GM23338 (cell line): ENCODE measurements around the gene ANKS1B. TPM values are rescaled to one million over a fixed set of nuclear protein-coding genes. Genes with fewer than 3 reads are reported as not detected.

Experiments used
- ATAC-seq: fragments of 200-7000 bp; cut with Tn5 transposase; 3 replicates; pipeline ENCODE4 v1.9.1; 2020
- DNase-seq: peaks from one replicate; pipeline ENCODE4 v3.0.0-alpha.2; 2015; ENCODE audit warnings: low spot score
- H2AFZ ChIP-seq: fragments of 200-600 bp; sonication (generic); 2 replicates; pipeline ENCODE4 v1.8.0; 2016; ENCODE audit warnings: antibody characterized with exemption, mild to moderate bottlenecking, moderate library complexity
- H3F3A ChIP-seq: fragments of 200-600 bp; sonication (generic); replicated peaks from 2 replicates; pipeline ENCODE4 v1.8.0; 2017; ENCODE audit warnings: antibody characterized with exemption, mixed run types, low read depth
- H3K27ac ChIP-seq: fragments of 200-600 bp; sonication (generic); 2 replicates; pipeline ENCODE4 v1.6.1; 2016; ENCODE audit warnings: low read depth
- H3K27me3 ChIP-seq: fragments of 200-600 bp; sonication (generic); 2 replicates; pipeline ENCODE4 v1.8.0; 2016; ENCODE audit warnings: mild to moderate bottlenecking, mixed run types, moderate library complexity; ENCODE audit not compliant: insufficient read depth
- H3K36me3 ChIP-seq: fragments of 200-600 bp; sonication (generic); 2 replicates; pipeline ENCODE4 v1.8.0; 2016; ENCODE audit warnings: mild to moderate bottlenecking; ENCODE audit not compliant: insufficient read depth
- H3K4me1 ChIP-seq: fragments of 200-600 bp; sonication (generic); 2 replicates; pipeline ENCODE4 v1.8.0; 2016; ENCODE audit warnings: mild to moderate bottlenecking, moderate library complexity; ENCODE audit not compliant: insufficient read depth
- H3K4me2 ChIP-seq: fragments of 200-600 bp; sonication (generic); 2 replicates; pipeline ENCODE4 v1.7.1; 2017; ENCODE audit warnings: mixed run types
- H3K4me3 ChIP-seq: fragments of 200-600 bp; sonication (generic); 2 replicates; pipeline ENCODE4 v1.6.1; 2016; ENCODE audit warnings: mixed run types
- H3K79me2 ChIP-seq: fragments of 200-600 bp; sonication (generic); replicated peaks from 2 replicates; pipeline ENCODE4 v1.8.0; 2017; ENCODE audit warnings: mild to moderate bottlenecking; ENCODE audit not compliant: insufficient read depth
- H3K9me2 ChIP-seq: fragments of 200-600 bp; sonication (generic); 2 replicates; pipeline ENCODE4 v1.8.0; 2017; ENCODE audit not compliant: insufficient read depth
- H4K20me1 ChIP-seq: fragments of 200-600 bp; sonication (generic); replicated peaks from 2 replicates; pipeline ENCODE4 v1.8.0; 2017; ENCODE audit warnings: mild to moderate bottlenecking; ENCODE audit not compliant: insufficient read depth
- H3K27ac Mint-ChIP-seq: 2 replicates; pipeline ENCODE4 v1.8.0; 2020; ENCODE audit warnings: inconsistent platforms, mild to moderate bottlenecking, moderate library complexity, mixed read lengths
- H3K27me3 Mint-ChIP-seq: 3 replicates; pipeline ENCODE4 v1.8.0; 2022; ENCODE audit warnings: low read depth, mild to moderate bottlenecking, moderate library complexity, mixed read lengths, inconsistent platforms; ENCODE audit not compliant: insufficient read depth, poor library complexity
- H3K36me3 Mint-ChIP-seq: 3 replicates; pipeline ENCODE4 v1.8.0; 2021; ENCODE audit warnings: low read depth, mild to moderate bottlenecking, inconsistent platforms, moderate library complexity, mixed read lengths
- H3K4me1 Mint-ChIP-seq: 3 replicates; pipeline ENCODE4 v1.8.0; 2020; ENCODE audit warnings: mild to moderate bottlenecking, inconsistent platforms, mixed read lengths
- H3K4me3 Mint-ChIP-seq: 3 replicates; pipeline ENCODE4 v1.8.0; 2021; ENCODE audit warnings: moderate library complexity, mild to moderate bottlenecking, inconsistent platforms, mixed read lengths
- H3K9me3 Mint-ChIP-seq: 3 replicates; pipeline ENCODE4 v1.8.0; 2020; ENCODE audit warnings: moderate library complexity, mild to moderate bottlenecking, inconsistent platforms, mixed read lengths
- CREB1 ChIP-seq: fragments of 250-450 bp; sonication (Bioruptor Pico); IDR thresholded peaks from 2 replicates; pipeline ENCODE4 v1.5.0; 2020; ENCODE audit warnings: low read depth, mild to moderate bottlenecking, moderate library complexity
- EZH2 ChIP-seq: fragments of 200-600 bp; sonication (generic); IDR thresholded peaks from one replicate; pipeline ENCODE4 v1.8.0; 2017; ENCODE audit warnings: antibody characterized with exemption, mild to moderate bottlenecking, low read depth; ENCODE audit not compliant: unreplicated experiment
- JUNB ChIP-seq: IDR thresholded peaks from one replicate; pipeline ENCODE4 v1.6.1; 2016; ENCODE audit warnings: antibody characterized with exemption; ENCODE audit not compliant: unreplicated experiment
- POLR2AphosphoS5 ChIP-seq: IDR thresholded peaks from 2 replicates; pipeline ENCODE4 v1.6.1; 2016; ENCODE audit warnings: antibody characterized with exemption, low read depth
- STAT1 ChIP-seq: IDR thresholded peaks from one replicate; pipeline ENCODE4 v1.6.1; 2016; ENCODE audit warnings: antibody characterized with exemption; ENCODE audit not compliant: unreplicated experiment
- ZNF114 ChIP-seq: fragments of 250-450 bp; sonication (Bioruptor Pico); IDR thresholded peaks from 2 replicates; pipeline ENCODE4 v1.5.0; 2020; ENCODE audit warnings: mild to moderate bottlenecking, moderate library complexity
- ZNF331 ChIP-seq: fragments of 250-450 bp; sonication (Bioruptor Pico); IDR thresholded peaks from 2 replicates; pipeline ENCODE4 v1.5.0; 2020; ENCODE audit warnings: low read depth, mild to moderate bottlenecking, moderate library complexity
- polyA plus RNA-seq: library from polyadenylated mRNA; unstranded; fragments of >200 nt; fragmentation: Nextera tagmentation; extraction: Ambion mirVana; gene quantifications from 2 replicates; pipeline ENCODE4 v1.2.1, GENCODE V29; 2016
- total RNA-seq: library from RNA; depleted of rRNA; stranded (reverse); fragments of >200 nt; shearing (Covaris generic); gene quantifications from 2 replicates; pipeline ENCODE4 v1.2.3, GENCODE V29; 2014
- TF ChIP-seq, protein P1 (sequence below): fragments of 250-450 bp; sonication (Bioruptor Pico); IDR thresholded peaks from 2 replicates; pipeline ENCODE4 v1.5.0; 2020; ENCODE audit warnings: mild to moderate bottlenecking, moderate library complexity
- TF ChIP-seq, protein P2 (sequence below): IDR thresholded peaks from 2 replicates; pipeline ENCODE4 v1.6.1; 2016; ENCODE audit warnings: antibody characterized with exemption
- TF ChIP-seq, protein P3 (sequence below): IDR thresholded peaks from one replicate; pipeline ENCODE4 v1.6.1; 2018; ENCODE audit warnings: antibody characterized with exemption; ENCODE audit not compliant: unreplicated experiment
- TF ChIP-seq, protein P4 (sequence below), 2 experiments: fragments of 200-600 bp in 1 of 2; sonication (generic) in 1 of 2; conservative IDR thresholded peaks; 2 replicates each; pipeline versions ENCODE4 v1.5.1 to v1.6.1; 2016 to 2017; ENCODE audit warnings: antibody characterized with exemption in 2 of 2, low read depth in 2 of 2, mild to moderate bottlenecking in 2 of 2, moderate library complexity in 1 of 2

ANKS1B gene
- total and polyA plus RNA-seq, 2 experiments from 2014 or later: 4.3 to 5.8 TPM

GRCh38 chr12:99140017-99140720 lies 844.6 kb downstream of the ANKS1B start:
- Mint-ChIP-seq H3K36me3 (peaks cover 24% of the 10 kb centered on the region; the same call in 2 of the 3 replicates), H3K4me3 (no peak overlapping the region), H3K27ac (no peak overlapping the region), H3K4me1 (peaks cover 9% of the 10 kb centered on the region; the same call in 2 of the 3 replicates), H3K27me3 (no peaks in the 10 kb centered on the region), H3K9me3 (peaks cover 9% of the 10 kb centered on the region; the same call in 2 of the 3 replicates)
- ATAC-seq (no peak), DNase-seq (no peak)
- no peak overlapping the region for H3K4me3 ChIP-seq
- H4K20me1 ChIP-seq: no peaks in the 10 kb centered on the region
- H3K9me2 ChIP-seq: 0 out of 2 replicates have a peak, but pooled peaks cover 9% of the 10 kb centered on the region
- H3K36me3 ChIP-seq: 0 out of 2 replicates have a peak, but pooled peaks cover 4% of the 10 kb centered on the region
- H3K4me1 ChIP-seq: peaks cover 8% of the 10 kb centered on the region; the same call in 1 of the 2 replicates
- H3K27me3 ChIP-seq: no peaks in the 10 kb centered on the region
- no peaks in the 10 kb centered on the region for H3K79me2 ChIP-seq
- no peaks in the 10 kb centered on the region for H3F3A ChIP-seq
- no peak overlapping the region for H3K27ac ChIP-seq
- H3K4me2 ChIP-seq: no peak overlapping the region
- TF ChIP-seq, protein P1, sequence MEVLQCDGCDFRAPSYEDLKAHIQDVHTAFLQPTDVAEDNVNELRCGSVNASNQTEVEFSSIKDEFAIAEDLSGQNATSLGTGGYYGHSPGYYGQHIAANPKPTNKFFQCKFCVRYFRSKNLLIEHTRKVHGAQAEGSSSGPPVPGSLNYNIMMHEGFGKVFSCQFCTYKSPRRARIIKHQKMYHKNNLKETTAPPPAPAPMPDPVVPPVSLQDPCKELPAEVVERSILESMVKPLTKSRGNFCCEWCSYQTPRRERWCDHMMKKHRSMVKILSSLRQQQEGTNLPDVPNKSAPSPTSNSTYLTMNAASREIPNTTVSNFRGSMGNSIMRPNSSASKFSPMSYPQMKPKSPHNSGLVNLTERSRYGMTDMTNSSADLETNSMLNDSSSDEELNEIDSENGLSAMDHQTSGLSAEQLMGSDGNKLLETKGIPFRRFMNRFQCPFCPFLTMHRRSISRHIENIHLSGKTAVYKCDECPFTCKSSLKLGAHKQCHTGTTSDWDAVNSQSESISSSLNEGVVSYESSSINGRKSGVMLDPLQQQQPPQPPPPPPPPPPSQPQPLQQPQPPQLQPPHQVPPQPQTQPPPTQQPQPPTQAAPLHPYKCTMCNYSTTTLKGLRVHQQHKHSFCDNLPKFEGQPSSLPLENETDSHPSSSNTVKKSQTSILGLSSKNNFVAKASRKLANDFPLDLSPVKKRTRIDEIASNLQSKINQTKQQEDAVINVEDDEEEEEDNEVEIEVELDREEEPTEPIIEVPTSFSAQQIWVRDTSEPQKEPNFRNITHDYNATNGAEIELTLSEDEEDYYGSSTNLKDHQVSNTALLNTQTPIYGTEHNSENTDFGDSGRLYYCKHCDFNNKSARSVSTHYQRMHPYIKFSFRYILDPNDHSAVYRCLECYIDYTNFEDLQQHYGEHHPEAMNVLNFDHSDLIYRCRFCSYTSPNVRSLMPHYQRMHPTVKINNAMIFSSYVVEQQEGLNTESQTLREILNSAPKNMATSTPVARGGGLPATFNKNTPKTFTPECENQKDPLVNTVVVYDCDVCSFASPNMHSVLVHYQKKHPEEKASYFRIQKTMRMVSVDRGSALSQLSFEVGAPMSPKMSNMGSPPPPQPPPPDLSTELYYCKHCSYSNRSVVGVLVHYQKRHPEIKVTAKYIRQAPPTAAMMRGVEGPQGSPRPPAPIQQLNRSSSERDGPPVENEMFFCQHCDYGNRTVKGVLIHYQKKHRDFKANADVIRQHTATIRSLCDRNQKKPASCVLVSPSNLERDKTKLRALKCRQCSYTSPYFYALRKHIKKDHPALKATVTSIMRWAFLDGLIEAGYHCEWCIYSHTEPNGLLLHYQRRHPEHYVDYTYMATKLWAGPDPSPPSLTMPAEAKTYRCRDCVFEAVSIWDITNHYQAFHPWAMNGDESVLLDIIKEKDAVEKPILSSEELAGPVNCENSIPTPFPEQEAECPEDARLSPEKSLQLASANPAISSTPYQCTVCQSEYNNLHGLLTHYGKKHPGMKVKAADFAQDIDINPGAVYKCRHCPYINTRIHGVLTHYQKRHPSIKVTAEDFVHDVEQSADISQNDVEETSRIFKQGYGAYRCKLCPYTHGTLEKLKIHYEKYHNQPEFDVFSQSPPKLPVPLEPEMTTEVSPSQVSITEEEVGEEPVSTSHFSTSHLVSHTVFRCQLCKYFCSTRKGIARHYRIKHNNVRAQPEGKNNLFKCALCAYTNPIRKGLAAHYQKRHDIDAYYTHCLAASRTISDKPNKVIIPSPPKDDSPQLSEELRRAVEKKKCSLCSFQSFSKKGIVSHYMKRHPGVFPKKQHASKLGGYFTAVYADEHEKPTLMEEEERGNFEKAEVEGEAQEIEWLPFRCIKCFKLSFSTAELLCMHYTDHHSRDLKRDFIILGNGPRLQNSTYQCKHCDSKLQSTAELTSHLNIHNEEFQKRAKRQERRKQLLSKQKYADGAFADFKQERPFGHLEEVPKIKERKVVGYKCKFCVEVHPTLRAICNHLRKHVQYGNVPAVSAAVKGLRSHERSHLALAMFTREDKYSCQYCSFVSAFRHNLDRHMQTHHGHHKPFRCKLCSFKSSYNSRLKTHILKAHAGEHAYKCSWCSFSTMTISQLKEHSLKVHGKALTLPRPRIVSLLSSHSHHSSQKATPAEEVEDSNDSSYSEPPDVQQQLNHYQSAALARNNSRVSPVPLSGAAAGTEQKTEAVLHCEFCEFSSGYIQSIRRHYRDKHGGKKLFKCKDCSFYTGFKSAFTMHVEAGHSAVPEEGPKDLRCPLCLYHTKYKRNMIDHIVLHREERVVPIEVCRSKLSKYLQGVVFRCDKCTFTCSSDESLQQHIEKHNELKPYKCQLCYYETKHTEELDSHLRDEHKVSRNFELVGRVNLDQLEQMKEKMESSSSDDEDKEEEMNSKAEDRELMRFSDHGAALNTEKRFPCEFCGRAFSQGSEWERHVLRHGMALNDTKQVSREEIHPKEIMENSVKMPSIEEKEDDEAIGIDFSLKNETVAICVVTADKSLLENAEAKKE: no peak
- TF ChIP-seq ZNF114 (CRISPR knock-in tag) (no peak), ZNF331 (CRISPR knock-in tag) (no peak), JUNB (no peak), STAT1 (no peak), CREB1 (no peak), POLR2AphosphoS5 (no peak), EZH2 (no peak)
- TF ChIP-seq, protein P2, sequence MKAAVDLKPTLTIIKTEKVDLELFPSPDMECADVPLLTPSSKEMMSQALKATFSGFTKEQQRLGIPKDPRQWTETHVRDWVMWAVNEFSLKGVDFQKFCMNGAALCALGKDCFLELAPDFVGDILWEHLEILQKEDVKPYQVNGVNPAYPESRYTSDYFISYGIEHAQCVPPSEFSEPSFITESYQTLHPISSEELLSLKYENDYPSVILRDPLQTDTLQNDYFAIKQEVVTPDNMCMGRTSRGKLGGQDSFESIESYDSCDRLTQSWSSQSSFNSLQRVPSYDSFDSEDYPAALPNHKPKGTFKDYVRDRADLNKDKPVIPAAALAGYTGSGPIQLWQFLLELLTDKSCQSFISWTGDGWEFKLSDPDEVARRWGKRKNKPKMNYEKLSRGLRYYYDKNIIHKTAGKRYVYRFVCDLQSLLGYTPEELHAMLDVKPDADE: no peak
- TF ChIP-seq, protein P3, sequence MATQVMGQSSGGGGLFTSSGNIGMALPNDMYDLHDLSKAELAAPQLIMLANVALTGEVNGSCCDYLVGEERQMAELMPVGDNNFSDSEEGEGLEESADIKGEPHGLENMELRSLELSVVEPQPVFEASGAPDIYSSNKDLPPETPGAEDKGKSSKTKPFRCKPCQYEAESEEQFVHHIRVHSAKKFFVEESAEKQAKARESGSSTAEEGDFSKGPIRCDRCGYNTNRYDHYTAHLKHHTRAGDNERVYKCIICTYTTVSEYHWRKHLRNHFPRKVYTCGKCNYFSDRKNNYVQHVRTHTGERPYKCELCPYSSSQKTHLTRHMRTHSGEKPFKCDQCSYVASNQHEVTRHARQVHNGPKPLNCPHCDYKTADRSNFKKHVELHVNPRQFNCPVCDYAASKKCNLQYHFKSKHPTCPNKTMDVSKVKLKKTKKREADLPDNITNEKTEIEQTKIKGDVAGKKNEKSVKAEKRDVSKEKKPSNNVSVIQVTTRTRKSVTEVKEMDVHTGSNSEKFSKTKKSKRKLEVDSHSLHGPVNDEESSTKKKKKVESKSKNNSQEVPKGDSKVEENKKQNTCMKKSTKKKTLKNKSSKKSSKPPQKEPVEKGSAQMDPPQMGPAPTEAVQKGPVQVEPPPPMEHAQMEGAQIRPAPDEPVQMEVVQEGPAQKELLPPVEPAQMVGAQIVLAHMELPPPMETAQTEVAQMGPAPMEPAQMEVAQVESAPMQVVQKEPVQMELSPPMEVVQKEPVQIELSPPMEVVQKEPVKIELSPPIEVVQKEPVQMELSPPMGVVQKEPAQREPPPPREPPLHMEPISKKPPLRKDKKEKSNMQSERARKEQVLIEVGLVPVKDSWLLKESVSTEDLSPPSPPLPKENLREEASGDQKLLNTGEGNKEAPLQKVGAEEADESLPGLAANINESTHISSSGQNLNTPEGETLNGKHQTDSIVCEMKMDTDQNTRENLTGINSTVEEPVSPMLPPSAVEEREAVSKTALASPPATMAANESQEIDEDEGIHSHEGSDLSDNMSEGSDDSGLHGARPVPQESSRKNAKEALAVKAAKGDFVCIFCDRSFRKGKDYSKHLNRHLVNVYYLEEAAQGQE: no peak
- TF ChIP-seq, protein P4, sequence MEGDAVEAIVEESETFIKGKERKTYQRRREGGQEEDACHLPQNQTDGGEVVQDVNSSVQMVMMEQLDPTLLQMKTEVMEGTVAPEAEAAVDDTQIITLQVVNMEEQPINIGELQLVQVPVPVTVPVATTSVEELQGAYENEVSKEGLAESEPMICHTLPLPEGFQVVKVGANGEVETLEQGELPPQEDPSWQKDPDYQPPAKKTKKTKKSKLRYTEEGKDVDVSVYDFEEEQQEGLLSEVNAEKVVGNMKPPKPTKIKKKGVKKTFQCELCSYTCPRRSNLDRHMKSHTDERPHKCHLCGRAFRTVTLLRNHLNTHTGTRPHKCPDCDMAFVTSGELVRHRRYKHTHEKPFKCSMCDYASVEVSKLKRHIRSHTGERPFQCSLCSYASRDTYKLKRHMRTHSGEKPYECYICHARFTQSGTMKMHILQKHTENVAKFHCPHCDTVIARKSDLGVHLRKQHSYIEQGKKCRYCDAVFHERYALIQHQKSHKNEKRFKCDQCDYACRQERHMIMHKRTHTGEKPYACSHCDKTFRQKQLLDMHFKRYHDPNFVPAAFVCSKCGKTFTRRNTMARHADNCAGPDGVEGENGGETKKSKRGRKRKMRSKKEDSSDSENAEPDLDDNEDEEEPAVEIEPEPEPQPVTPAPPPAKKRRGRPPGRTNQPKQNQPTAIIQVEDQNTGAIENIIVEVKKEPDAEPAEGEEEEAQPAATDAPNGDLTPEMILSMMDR (conservative IDR thresholded peaks at IDR 0.05; ENCODE audit: low read depth in 2 of 2): no peak
- no peak overlapping the region for H2AFZ ChIP-seq
